SK-N-MC (cell line): Measurements from ENCODE around the gene BMP6.

Source experiments
- EZH2 ChIP-seq: fragments of 200-600 bp; sonication (generic); IDR thresholded peaks from one replicate; pipeline ENCODE4 v1.6.1; 2017; ENCODE audit warnings: antibody characterized with exemption
- POLR2AphosphoS5 ChIP-seq: IDR thresholded peaks from 2 replicates; pipeline ENCODE4 v1.6.1; 2012; ENCODE audit warnings: mild to moderate bottlenecking, low read depth, low read length, borderline replicate concordance

DNA sequence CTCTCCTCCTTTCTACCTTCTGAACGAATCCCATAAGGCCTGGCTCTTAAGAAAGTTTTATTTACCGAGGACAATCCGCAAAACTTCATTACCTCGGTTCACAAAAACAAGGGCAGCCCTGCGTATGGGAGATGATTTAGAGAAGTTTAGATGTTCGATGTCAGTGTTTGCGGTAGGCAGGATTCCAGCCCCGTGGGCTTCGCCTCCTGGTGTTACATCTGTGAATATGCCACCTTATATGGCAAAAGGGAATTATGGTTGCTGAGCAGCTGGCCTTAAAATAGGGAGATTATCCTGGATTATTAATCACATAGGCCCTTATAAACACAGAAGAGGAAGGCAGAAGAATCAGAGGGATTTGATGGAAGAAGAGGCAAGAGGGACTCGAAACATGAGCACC, 21.1 kb downstream of the BMP6 start:
- no peak for TF ChIP-seq POLR2AphosphoS5
- TF ChIP-seq EZH2 = no peak
